Measurements from ENCODE around the gene VPS35.

Gene VPS35

GRCh38 chr16:46706642-46707041 is 17.7 kb upstream of the VPS35 start:
- H3K4me1 Mint-ChIP-seq: no peaks in the 10 kb centered on the region
- H3K27me3 Mint-ChIP-seq: no peaks in the 10 kb centered on the region
- H3K4me3 Mint-ChIP-seq: no peak overlapping the region
- H3K27ac Mint-ChIP-seq (ENCODE audit: low read depth): no peak overlapping the region
- no peaks in the 10 kb centered on the region for H3K36me3 Mint-ChIP-seq (ENCODE audit: insufficient read depth)
- DNase-seq (ENCODE audit: low spot score in 2 of 2) (no peak), ATAC-seq (replicated peaks; ENCODE audit: extremely low read depth, poor library complexity, severe bottlenecking) (no peak)
- H3K9me3 Mint-ChIP-seq: no peaks in the 10 kb centered on the region

GRCh38 chr16:46702030-46702429 is 13.1 kb upstream of the VPS35 start:
- H3K9me3 Mint-ChIP-seq: no peaks in the 10 kb centered on the region
- DNase-seq (ENCODE audit: low spot score in 2 of 2) (no peak), ATAC-seq (replicated peaks; ENCODE audit: extremely low read depth, poor library complexity, severe bottlenecking) (no peak)
- no peaks in the 10 kb centered on the region for H3K27me3 Mint-ChIP-seq
- H3K27ac Mint-ChIP-seq (ENCODE audit: low read depth): no peak overlapping the region
- H3K4me1 Mint-ChIP-seq: no peaks in the 10 kb centered on the region
- no peak overlapping the region for H3K4me3 Mint-ChIP-seq
- peaks cover under 1% of the 10 kb centered on the region for H3K36me3 Mint-ChIP-seq (ENCODE audit: insufficient read depth)

GRCh38 chr16:46701615-46702014 is 12.6 kb upstream of the VPS35 start:
- peaks cover 2% of the 10 kb centered on the region for H3K36me3 Mint-ChIP-seq (ENCODE audit: insufficient read depth)
- H3K27me3 Mint-ChIP-seq: no peaks in the 10 kb centered on the region
- no peak overlapping the region for H3K27ac Mint-ChIP-seq (ENCODE audit: low read depth)

GRCh38 chr16:46700048-46700447 is 11.1 kb upstream of the VPS35 start:
- peaks cover 4% of the 10 kb centered on the region for H3K36me3 Mint-ChIP-seq (ENCODE audit: insufficient read depth)
- H3K4me1 Mint-ChIP-seq: no peaks in the 10 kb centered on the region
- DNase-seq (ENCODE audit: low spot score in 2 of 2) (no peak), ATAC-seq (replicated peaks; ENCODE audit: extremely low read depth, poor library complexity, severe bottlenecking) (no peak)
- no peaks in the 10 kb centered on the region for H3K9me3 Mint-ChIP-seq
- H3K27me3 Mint-ChIP-seq: no peaks in the 10 kb centered on the region
- H3K27ac Mint-ChIP-seq (ENCODE audit: low read depth): no peak overlapping the region
- H3K4me3 Mint-ChIP-seq: no peak overlapping the region

More at GRCh38 chr16:46701615-46702014, 12.6 kb upstream of the VPS35 start:
- H3K4me1 Mint-ChIP-seq: no peaks in the 10 kb centered on the region
- H3K4me3 Mint-ChIP-seq: no peak overlapping the region
- H3K9me3 Mint-ChIP-seq: no peaks in the 10 kb centered on the region
- no peak for DNase-seq (ENCODE audit: low spot score in 2 of 2)
- no peak for ATAC-seq (replicated peaks; ENCODE audit: extremely low read depth, poor library complexity, severe bottlenecking)

- ATAC-seq (replicated peaks; ENCODE audit: extremely low read depth, poor library complexity, severe bottlenecking): no peak
- H3K4me3 Mint-ChIP-seq: no peak overlapping the region
- H3K4me1 Mint-ChIP-seq: peaks cover under 1% of the 10 kb centered on the region
- DNase-seq (ENCODE audit: low spot score in 2 of 2): no peak
- H3K27me3 Mint-ChIP-seq: no peaks in the 10 kb centered on the region
- H3K9me3 Mint-ChIP-seq: no peaks in the 10 kb centered on the region
- no peak overlapping the region for H3K27ac Mint-ChIP-seq (ENCODE audit: low read depth)
- peaks cover 4% of the 10 kb centered on the region for H3K36me3 Mint-ChIP-seq (ENCODE audit: insufficient read depth)
These were observed 8.0 kb upstream of the VPS35 start for GRCh38 chr16:46696957-46697356.

GRCh38 chr16:46695937-46696336 is 7.0 kb upstream of the VPS35 start:
- no peak overlapping the region for H3K4me3 Mint-ChIP-seq
- peaks cover 9% of the 10 kb centered on the region for H3K4me1 Mint-ChIP-seq
- no peak overlapping the region for H3K27ac Mint-ChIP-seq (ENCODE audit: low read depth)
- no peak for ATAC-seq (replicated peaks; ENCODE audit: extremely low read depth, poor library complexity, severe bottlenecking)
- DNase-seq (ENCODE audit: low spot score in 2 of 2): no peak
- H3K36me3 Mint-ChIP-seq (ENCODE audit: insufficient read depth): peaks cover 4% of the 10 kb centered on the region
- H3K9me3 Mint-ChIP-seq: no peaks in the 10 kb centered on the region
- H3K27me3 Mint-ChIP-seq: no peaks in the 10 kb centered on the region

- DNase-seq (ENCODE audit: low spot score in 2 of 2) (no peak), ATAC-seq (replicated peaks; ENCODE audit: extremely low read depth, poor library complexity, severe bottlenecking) (no peak)
- Mint-ChIP-seq H3K4me1 (peaks cover 9% of the 10 kb centered on the region), H3K27me3 (no peaks in the 10 kb centered on the region), H3K27ac (ENCODE audit: low read depth) (no peak overlapping the region), H3K4me3 (no peak overlapping the region), H3K9me3 (no peaks in the 10 kb centered on the region), H3K36me3 (ENCODE audit: insufficient read depth) (peaks cover 4% of the 10 kb centered on the region)
These were observed 4.6 kb upstream of the VPS35 start for GRCh38 chr16:46693598-46693997.

- H3K9me3 Mint-ChIP-seq: no peaks in the 10 kb centered on the region
- H3K27ac Mint-ChIP-seq (ENCODE audit: low read depth): no peak overlapping the region
- peaks cover 7% of the 10 kb centered on the region for H3K36me3 Mint-ChIP-seq (ENCODE audit: insufficient read depth)
- H3K27me3 Mint-ChIP-seq: no peaks in the 10 kb centered on the region
- ATAC-seq (replicated peaks; ENCODE audit: extremely low read depth, poor library complexity, severe bottlenecking) (no peak), DNase-seq (ENCODE audit: low spot score in 2 of 2) (no peak)
- peak overlapping the region; percentile 40 for H3K4me3 Mint-ChIP-seq
- peaks cover 22% of the 10 kb centered on the region for H3K4me1 Mint-ChIP-seq
These were observed 2.7 kb upstream of the VPS35 start for GRCh38 chr16:46691726-46692125.

- peaks cover 5% of the 10 kb centered on the region for H3K36me3 Mint-ChIP-seq (ENCODE audit: insufficient read depth)
- H3K9me3 Mint-ChIP-seq: no peaks in the 10 kb centered on the region
- ATAC-seq (replicated peaks; ENCODE audit: extremely low read depth, poor library complexity, severe bottlenecking): no peak
- no peaks in the 10 kb centered on the region for H3K27me3 Mint-ChIP-seq
- no peak for DNase-seq (ENCODE audit: low spot score in 2 of 2)
- H3K27ac Mint-ChIP-seq (ENCODE audit: low read depth): no peak overlapping the region
- H3K4me1 Mint-ChIP-seq: peaks cover 31% of the 10 kb centered on the region
- no peak overlapping the region for H3K4me3 Mint-ChIP-seq
These were observed 1.6 kb upstream of the VPS35 start for GRCh38 chr16:46690281-46691178.

- DNase-seq (ENCODE audit: low spot score in 2 of 2) (peak; percentile 92 to 98), ATAC-seq (replicated peaks; ENCODE audit: extremely low read depth, poor library complexity, severe bottlenecking) (peak; percentile 83)
- H3K9me3 Mint-ChIP-seq: no peaks in the 10 kb centered on the region
- no peaks in the 10 kb centered on the region for H3K27me3 Mint-ChIP-seq
- H3K4me1 Mint-ChIP-seq: peaks cover 38% of the 10 kb centered on the region
- no peak within 1 kb of the TSS for H3K4me3 Mint-ChIP-seq
- peaks cover 5% of the 10 kb centered on the region for H3K36me3 Mint-ChIP-seq (ENCODE audit: insufficient read depth)
- H3K27ac Mint-ChIP-seq (ENCODE audit: low read depth): no peak within 1 kb of the TSS
These were observed 645 bp upstream of the VPS35 start, which contains the start of gene ORC6 for GRCh38 chr16:46689365-46690280. ORC6 (plus strand) TSS chr16:46689659; CDS start chr16:46689706, 47 bp downstream.

- H3K27ac Mint-ChIP-seq (ENCODE audit: low read depth): no peak overlapping the region
- peaks cover 52% of the 10 kb centered on the region for H3K4me1 Mint-ChIP-seq
- no peak overlapping the region for H3K4me3 Mint-ChIP-seq
- DNase-seq (ENCODE audit: low spot score in 2 of 2) (no peak), ATAC-seq (replicated peaks; ENCODE audit: extremely low read depth, poor library complexity, severe bottlenecking) (no peak)
- H3K9me3 Mint-ChIP-seq: no peaks in the 10 kb centered on the region
- peaks cover 5% of the 10 kb centered on the region for H3K36me3 Mint-ChIP-seq (ENCODE audit: insufficient read depth)
- H3K27me3 Mint-ChIP-seq: no peaks in the 10 kb centered on the region
These were observed 801 bp downstream of the VPS35 start for GRCh38 chr16:46688101-46688653.

GRCh38 chr16:46687486-46687885 is 1.5 kb downstream of the VPS35 start:
- H3K9me3 Mint-ChIP-seq: no peaks in the 10 kb centered on the region
- peaks cover 52% of the 10 kb centered on the region for H3K4me1 Mint-ChIP-seq
- no peaks in the 10 kb centered on the region for H3K27me3 Mint-ChIP-seq
- DNase-seq (ENCODE audit: low spot score in 2 of 2): no peak
- no peak overlapping the region for H3K4me3 Mint-ChIP-seq
- ATAC-seq (replicated peaks; ENCODE audit: extremely low read depth, poor library complexity, severe bottlenecking): no peak
- H3K27ac Mint-ChIP-seq (ENCODE audit: low read depth): no peak overlapping the region
- H3K36me3 Mint-ChIP-seq (ENCODE audit: insufficient read depth): peaks cover 5% of the 10 kb centered on the region
